Vagina (tissue), 2 donors: ENCODE results near the gene SPATA1. TPM values are rescaled to one million over a fixed set of nuclear protein-coding genes. Genes with fewer than 3 reads are reported as not detected.

ENCODE experiments used
- DNase-seq, 2 donors: peaks; one replicate each; pipeline ENCODE4 v3.0.0-alpha.2; 2017; ENCODE audit errors: extremely low spot score in 2 of 2
- H3K27ac ChIP-seq: fragments of 200-600 bp; sonication (generic); one replicate; pipeline ENCODE4 v1.5.1; 2019
- H3K27me3 ChIP-seq: fragments of 200-600 bp; sonication (generic); one replicate; pipeline ENCODE4 v1.5.1; 2019
- H3K36me3 ChIP-seq, 2 donors: fragments of 200-600 bp; sonication (generic); one replicate each; pipeline ENCODE4 v1.5.1; 2017 to 2019
- H3K4me1 ChIP-seq: fragments of 200-600 bp; sonication (generic); one replicate; pipeline ENCODE4 v1.5.1; 2019
- H3K4me3 ChIP-seq, 2 donors: fragments of 200-600 bp; sonication (generic); 1 replicate in 1 of 2; 2 replicates in 1 of 2; pipeline ENCODE4 v1.5.1; 2016 to 2019
- H3K9me3 ChIP-seq: fragments of 200-600 bp; sonication (generic); one replicate; pipeline ENCODE4 v1.5.1; 2019
- POLR2A ChIP-seq, 2 donors: fragments of 450-650 bp; IDR thresholded peaks; one replicate each; pipeline ENCODE4 v1.6.1; 2017; ENCODE audit warnings: antibody characterized with exemption in 2 of 2, mild to moderate bottlenecking in 2 of 2, moderate library complexity in 2 of 2
- POLR2AphosphoS5 ChIP-seq, 2 donors: sonication (generic); formaldehyde crosslinking; IDR thresholded peaks; one replicate each; pipeline ENCODE4 v1.9.0; 2017; ENCODE audit warnings: antibody characterized with exemption in 2 of 2, mild to moderate bottlenecking in 2 of 2, low read depth in 1 of 2; ENCODE audit not compliant: insufficient read depth in 1 of 2
- intact Hi-C: fragments of 100-400 bp; cut with DNase I; formaldehyde crosslinking; loops from one replicate; pipeline ENCODE4 v1.15.1; 2023
- total RNA-seq: library from RNA; depleted of rRNA; stranded (reverse); fragments of >200 nt; gene quantifications from one replicate; pipeline ENCODE4 v1.2.3, GENCODE V29; 2016
- TF ChIP-seq, protein P1 (sequence below), 3 experiments: fragments of 450-650 bp in 2 of 3; fragments of 200-600 bp in 1 of 3; sonication (generic) in 1 of 3; IDR thresholded peaks; one replicate each; pipeline ENCODE4 v1.5.1; 2017 to 2019; ENCODE audit warnings: antibody characterized with exemption in 3 of 3, mild to moderate bottlenecking in 2 of 3, moderate library complexity in 2 of 3

SPATA1 gene
- total RNA-seq, 1 donor from 2014 or later: 0.25 TPM

- DNase-seq: no peak
- peaks cover 30% of the 10 kb centered on the region for H3K4me1 ChIP-seq
- H3K9me3 ChIP-seq: no peaks in the 10 kb centered on the region
- no peak for TF ChIP-seq POLR2AphosphoS5 (IDR thresholded peaks at IDR 0.05; ENCODE audit: insufficient read depth in 1 of 2, low read depth in 1 of 2)
- TF ChIP-seq POLR2A (IDR thresholded peaks at IDR 0.05): no peak
- TF ChIP-seq, protein P1, sequence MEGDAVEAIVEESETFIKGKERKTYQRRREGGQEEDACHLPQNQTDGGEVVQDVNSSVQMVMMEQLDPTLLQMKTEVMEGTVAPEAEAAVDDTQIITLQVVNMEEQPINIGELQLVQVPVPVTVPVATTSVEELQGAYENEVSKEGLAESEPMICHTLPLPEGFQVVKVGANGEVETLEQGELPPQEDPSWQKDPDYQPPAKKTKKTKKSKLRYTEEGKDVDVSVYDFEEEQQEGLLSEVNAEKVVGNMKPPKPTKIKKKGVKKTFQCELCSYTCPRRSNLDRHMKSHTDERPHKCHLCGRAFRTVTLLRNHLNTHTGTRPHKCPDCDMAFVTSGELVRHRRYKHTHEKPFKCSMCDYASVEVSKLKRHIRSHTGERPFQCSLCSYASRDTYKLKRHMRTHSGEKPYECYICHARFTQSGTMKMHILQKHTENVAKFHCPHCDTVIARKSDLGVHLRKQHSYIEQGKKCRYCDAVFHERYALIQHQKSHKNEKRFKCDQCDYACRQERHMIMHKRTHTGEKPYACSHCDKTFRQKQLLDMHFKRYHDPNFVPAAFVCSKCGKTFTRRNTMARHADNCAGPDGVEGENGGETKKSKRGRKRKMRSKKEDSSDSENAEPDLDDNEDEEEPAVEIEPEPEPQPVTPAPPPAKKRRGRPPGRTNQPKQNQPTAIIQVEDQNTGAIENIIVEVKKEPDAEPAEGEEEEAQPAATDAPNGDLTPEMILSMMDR (IDR thresholded peaks at IDR 0.05): no peak
- peak overlapping the region; percentile 96 for H3K27ac ChIP-seq
- peak overlapping the region; percentile 63 for H3K4me3 ChIP-seq
- intact Hi-C loops: no loop called here
- H3K27me3 ChIP-seq: no peaks in the 10 kb centered on the region
- H3K36me3 ChIP-seq: no peaks in the 10 kb centered on the region
Observed at GRCh38 chr1:84573481-84573966, 67.3 kb downstream of the SPATA1 start.

- Histone ChIP-seq H3K4me3 (peak within 1 kb of the TSS; percentile 63), H3K27me3 (no peaks in the 10 kb centered on the region), H3K27ac (peak within 1 kb of the TSS; percentile 96), H3K36me3 (no peaks in the 10 kb centered on the region), H3K9me3 (no peaks in the 10 kb centered on the region), H3K4me1 (peaks cover 30% of the 10 kb centered on the region)
- intact Hi-C loops: no loop called here
- no peak for DNase-seq
- TF ChIP-seq POLR2A (IDR thresholded peaks at IDR 0.05): peak in 1 of 2 donors; percentile 72
- TF ChIP-seq, protein P1 (IDR thresholded peaks at IDR 0.05): no peak
- peak in 1 of 2 donors; percentile 94 for TF ChIP-seq POLR2AphosphoS5 (IDR thresholded peaks at IDR 0.05; ENCODE audit: insufficient read depth in 1 of 2, low read depth in 1 of 2)
Observed at GRCh38 chr1:84573967-84574842, 68.0 kb downstream of the SPATA1 start, which contains the start of gene CTBS. Gene CTBS (minus strand): TSS chr1:84574440. CDS start chr1:84574415, 25 bp downstream.

DNA sequence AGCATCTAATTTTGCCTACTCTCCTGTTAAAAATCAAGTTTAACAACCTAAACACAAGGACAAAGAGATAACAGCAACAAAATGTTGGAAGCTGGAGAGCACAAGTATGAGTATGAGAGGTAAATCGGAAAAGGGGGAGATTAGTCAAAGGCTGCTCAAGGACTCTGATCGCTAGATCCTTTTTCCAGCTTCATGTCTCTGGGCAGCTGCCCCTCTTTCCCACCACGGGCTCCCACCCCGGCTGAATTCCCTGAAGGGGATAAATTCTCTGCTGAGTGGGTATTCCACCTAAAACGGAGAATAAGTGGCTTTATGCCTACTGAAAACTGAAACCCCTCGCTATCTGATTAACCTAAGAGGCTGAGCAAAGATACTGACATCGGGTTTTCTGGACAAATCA lies 68.8 kb downstream of the SPATA1 start:
- H3K36me3 ChIP-seq: no peaks in the 10 kb centered on the region
- TF ChIP-seq, protein P1 (IDR thresholded peaks at IDR 0.05): no peak
- no peak for TF ChIP-seq POLR2AphosphoS5 (IDR thresholded peaks at IDR 0.05; ENCODE audit: insufficient read depth in 1 of 2, low read depth in 1 of 2)
- no peak for TF ChIP-seq POLR2A (IDR thresholded peaks at IDR 0.05)
- H3K9me3 ChIP-seq: no peaks in the 10 kb centered on the region
- DNase-seq: no peak
- H3K27ac ChIP-seq: peak overlapping the region; percentile 96
- intact Hi-C loops: no loop called here
- peaks cover 30% of the 10 kb centered on the region for H3K4me1 ChIP-seq
- H3K27me3 ChIP-seq: no peaks in the 10 kb centered on the region
- H3K4me3 ChIP-seq: peak overlapping the region; percentile 63

DNA sequence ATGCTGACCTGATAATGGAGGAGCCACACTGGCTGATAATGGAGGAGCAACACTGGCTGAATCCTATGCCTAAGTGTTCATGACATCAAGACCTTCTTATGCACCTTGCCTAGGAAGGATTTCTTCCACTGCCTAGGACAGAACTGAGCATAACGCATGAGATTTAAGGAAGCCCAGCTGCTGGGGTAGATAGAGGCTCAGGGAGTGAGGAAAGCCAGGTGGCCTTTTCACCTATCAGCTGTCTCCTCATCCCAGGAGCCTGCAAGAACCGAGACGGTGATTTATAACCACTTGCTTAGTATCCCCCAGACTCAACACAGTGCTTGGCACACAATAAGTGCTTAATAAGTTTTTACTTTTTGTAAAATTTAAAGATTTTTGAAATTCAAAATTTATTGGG lies 75.5 kb downstream of the SPATA1 start:
- TF ChIP-seq POLR2AphosphoS5 (IDR thresholded peaks at IDR 0.05; ENCODE audit: insufficient read depth in 1 of 2, low read depth in 1 of 2) (no peak), POLR2A (IDR thresholded peaks at IDR 0.05) (no peak)
- TF ChIP-seq, protein P1 (IDR thresholded peaks at IDR 0.05): no peak
- intact Hi-C loops: no loop called here
- DNase-seq: no peak

More for the DNA sequence above, 75.5 kb downstream of the SPATA1 start:
- Histone ChIP-seq H3K4me1 (peaks cover 12% of the 10 kb centered on the region), H3K27me3 (no peaks in the 10 kb centered on the region), H3K4me3 (no peak overlapping the region), H3K36me3 (no peaks in the 10 kb centered on the region), H3K27ac (no peak overlapping the region), H3K9me3 (no peaks in the 10 kb centered on the region)
